NCI-H345 (cell line): Measurements from ENCODE around the gene RAI1.

Experiments
- DNase-seq: peaks from one replicate; lab custom pipeline; 2025; lab: John Stamatoyannopoulos, UW

The RAI1 gene

DNA sequence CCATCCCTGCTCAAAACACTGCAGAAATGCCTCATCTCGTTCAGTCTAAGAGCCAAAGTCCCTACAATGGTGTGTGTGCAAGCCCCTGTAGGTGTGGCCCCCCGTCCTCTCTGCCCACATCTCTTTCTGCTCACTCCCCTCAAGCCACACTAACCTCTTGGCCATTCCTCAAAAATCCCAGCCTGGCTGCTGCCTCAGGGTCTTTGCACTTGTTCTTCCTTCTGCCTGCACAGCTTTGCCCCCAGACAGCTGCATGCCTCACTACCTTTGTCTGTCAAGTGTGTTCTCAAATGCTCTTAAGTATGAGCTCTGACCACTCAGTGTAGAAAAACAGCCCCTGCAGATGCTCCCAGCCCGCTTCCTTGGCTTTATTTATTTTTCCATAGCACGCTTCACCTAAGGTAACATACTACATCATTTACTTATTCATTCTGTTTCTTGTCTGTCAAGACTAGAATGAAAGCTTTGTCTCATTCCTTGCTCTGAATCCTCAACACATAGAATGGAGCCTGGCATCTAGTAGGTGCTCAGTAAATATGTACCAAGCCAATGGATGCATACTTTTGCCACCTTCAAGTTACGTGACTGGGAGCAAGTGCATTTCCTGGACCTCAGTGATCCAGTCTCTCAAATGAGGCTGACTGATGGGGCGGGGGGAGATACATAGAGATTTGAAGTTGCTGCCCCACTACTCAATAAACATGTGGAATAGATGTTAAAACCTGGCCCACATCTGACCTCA, 38.1 kb downstream of the RAI1 start:
- DNase-seq, result no peak

DNA sequence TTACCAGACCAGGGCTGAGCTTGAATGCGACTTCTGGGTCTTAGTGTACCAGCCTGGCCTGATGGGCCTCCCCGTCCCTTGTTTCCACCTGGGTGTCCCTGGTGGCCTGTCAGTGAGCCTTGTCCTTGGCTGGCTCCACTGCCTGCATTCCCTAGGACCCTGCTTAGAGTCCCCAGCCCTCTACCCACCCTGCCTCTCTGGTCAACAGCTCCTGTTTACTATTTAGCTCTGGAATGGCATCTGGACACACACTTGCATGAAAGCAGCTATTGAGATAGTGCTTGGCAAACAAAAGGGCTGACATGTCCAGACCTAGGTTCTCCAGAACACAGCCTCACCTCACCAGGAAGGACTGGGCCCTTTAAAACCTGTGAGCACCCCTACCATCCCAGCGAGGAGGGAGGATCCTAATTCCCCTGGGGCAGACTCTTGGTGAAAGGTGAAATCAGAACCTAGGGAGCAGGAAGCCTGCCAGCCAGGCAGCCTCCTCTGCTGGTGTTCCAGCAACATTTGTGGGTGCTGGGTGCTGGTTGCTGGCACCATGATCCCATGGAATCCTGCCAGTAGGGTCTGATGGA, 38.8 kb downstream of the RAI1 start:
- no peak for DNase-seq

DNA sequence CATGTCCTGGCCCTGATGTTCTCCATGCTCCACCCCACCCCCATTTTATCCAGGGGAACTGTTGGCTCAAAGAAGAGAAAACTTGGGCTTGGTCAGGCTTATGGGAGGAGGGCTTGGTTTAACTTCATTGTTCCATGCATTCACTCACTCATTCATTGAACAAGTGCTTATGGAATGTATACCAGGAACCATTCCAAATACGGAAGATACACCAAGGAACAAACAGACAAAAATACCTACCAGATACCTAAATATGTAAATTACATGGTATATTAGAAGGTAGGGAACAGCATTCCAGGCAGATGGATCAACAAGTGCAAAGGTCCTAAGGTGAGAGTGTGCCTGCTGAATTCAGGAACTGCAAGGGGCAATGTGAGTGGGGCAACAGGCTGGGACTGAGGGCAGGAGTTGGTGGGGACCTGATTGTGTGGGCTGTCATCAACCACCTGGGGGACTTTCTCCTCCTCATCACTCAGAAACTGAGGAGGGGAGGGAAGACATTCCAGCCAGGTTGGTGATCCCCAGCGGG, 39.9 kb downstream of the RAI1 start:
- DNase-seq, result no peak

GRCh38 chr17:17722081-17722905, 41.0 kb downstream of the RAI1 start:
- DNase-seq, result no peak

- no peak for DNase-seq
These were observed 41.7 kb downstream of the RAI1 start for GRCh38 chr17:17722906-17723353.

DNA sequence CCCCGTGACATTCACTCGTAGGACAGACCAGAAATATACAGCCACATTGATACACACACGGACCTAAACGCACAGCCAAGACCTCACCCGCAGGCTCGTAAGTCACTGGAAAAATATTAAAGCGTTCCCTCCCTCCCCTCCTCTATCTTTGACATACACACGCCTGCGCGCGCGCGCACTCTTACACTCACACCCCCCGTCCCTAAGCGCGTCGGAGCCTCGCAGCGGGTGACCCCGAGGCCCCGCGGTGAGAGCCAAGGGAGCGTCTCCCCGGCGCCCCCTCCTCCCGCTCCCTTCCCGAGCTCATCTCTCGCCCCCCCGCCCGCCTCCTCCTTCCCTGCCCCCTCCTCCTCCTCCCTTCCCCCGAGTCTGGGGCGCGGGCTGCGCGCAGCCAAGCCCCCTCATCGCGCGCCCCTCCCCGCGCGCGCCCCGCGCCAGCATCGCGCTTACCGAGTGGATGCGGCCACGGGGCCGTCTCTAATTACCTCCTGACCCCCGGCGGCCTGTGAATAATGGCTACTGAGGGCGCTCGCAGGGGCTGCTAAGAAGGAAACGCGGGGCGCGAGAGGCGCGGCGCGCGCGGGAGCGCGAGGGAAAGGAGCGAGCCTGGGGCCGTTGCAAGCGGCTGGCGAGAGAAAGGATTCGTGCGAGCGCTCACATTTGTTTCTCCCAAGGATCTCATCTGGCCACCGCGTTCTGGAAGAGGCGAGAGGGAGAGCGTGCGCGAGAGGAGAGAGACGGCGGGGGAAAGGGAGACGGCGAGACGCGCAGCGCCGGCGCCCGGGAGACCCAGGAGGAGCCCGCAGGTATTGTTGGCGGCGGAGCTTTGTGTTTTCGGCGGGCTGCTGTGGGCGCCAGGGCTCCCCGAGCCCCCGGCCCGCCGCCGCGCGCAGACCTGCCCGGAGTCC, 42.4 kb downstream of the RAI1 start:
- DNase-seq, result peak; percentile 63

- DNase-seq, result peak; percentile 11
These were observed 43.2 kb downstream of the RAI1 start for GRCh38 chr17:17724307-17725010.

DNA sequence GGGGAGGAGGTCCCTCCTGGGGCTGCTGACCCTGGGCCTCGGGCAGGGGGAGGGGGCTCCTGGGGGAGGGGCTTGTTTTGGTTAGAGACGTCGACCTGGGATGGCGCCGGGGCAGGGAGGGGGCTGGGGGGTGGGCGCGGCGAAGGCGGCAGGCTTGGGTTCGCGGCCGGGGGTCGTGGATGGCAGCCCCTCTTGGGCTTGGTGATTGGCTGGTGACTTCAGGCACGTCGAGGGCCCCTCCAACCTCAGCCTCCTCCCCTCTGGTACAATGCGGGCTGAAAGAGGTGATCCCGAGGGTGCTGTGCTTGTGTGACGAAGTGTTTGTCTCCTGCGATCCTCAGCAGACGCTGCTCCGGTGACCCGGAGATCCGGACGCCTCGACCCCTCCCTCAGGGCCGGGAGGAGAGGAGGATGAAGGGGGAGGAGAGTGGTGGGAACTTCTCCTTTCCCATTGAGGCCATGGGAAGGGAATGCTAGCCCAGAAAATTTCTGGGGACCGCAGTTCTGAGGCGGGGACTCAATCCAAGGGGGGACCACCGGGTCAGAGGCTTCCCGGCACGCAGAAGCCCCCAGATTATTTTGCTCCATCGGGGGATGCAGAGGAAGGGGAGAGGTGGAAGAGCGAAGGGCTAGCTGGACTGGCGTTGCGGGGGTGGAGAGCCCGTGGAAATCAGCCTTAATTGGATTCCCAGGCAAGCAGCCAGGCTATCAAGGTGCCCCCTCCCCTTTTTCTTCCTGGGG, 43.9 kb downstream of the RAI1 start:
- DNase-seq, result no peak

GRCh38 chr17:17725752-17726457, 44.6 kb downstream of the RAI1 start:
- DNase-seq, result no peak

DNA sequence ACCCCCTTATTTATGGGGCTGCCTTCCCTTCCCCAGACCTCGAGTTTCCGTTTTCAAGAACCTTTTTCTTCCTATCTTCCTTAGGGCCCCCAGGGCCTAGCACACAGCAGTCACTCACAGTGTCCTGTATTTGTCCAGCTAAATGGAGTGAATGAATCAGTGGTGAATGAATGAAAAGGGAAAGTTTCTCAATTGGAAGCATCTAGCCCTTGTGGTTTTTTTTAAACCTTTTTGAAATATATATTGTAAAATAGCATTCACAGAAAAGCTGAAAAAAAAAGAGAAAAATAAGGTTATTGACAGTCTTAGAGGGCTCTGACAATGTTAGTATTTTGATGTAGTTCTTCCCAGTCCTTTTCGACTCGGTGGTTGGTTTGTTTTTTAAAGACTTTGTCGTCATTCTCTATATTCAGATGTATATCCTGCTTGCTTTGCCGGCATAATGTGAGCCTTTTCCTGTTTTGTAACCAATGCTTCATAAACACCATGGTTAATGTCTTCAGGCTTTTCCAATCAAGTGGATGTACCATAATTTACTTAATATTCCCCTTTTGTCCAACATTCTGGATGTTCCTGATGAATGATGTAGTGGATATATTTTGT, 45.3 kb downstream of the RAI1 start:
- no peak for DNase-seq

GRCh38 chr17:17727111-17727659, 45.9 kb downstream of the RAI1 start:
- no peak for DNase-seq

DNA sequence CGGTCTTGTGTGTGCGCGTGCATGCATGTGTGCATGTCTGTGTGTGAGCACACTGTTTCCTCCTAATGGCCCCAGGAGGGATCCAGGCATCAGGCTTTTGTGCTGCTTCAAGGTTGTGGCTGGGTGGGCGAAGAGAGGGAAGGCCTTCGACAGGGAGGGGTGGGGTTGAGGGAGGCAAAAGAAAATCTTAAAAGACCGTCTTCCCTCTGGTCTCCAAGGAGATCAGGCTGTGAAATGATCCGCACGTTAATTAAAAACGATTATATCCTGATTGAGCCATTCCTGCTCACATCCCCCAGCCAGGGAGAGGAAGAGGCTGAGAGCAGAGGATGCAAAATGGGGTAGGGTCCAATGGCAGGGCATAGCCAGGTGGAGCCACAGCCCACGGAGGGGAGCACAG, 46.9 kb downstream of the RAI1 start:
- no peak for DNase-seq

GRCh38 chr17:17728550-17729251, 47.4 kb downstream of the RAI1 start:
- no peak for DNase-seq

GRCh38 chr17:17729620-17730249, 48.5 kb downstream of the RAI1 start:
- DNase-seq, result peak; percentile 52

DNA sequence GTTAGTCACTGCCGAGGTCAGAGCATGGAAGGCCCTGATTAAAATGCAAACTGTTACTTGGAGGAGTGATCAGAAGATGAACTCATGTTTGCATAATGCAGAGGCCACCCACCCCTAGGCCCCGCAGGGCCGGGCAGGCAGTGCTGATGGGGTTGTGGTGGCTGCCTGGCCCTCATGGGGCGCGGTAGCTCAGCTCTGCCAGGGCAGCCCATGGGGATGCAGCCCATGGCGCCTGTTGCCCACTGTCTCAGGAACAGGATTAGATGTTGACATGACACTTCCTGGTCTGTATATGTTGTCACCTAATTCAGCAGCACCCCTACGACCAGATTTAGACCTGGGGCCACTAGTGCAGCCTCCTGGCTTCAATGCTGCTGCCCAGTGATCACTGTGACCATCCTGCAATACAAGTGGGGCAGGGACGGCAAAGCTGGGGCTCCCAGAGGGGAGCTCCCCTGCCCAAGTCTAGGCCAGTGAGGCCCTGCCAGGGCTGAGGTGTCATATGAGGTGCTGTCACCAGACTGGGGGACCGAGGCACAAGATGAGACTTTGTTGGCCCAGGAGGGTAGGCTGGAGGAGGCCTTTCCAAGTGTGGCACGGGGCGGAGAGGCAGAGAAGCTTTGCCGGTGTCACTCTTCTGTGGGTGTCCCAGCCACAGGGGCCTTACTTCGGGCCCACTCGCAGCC, 49.1 kb downstream of the RAI1 start:
- no peak for DNase-seq

DNA sequence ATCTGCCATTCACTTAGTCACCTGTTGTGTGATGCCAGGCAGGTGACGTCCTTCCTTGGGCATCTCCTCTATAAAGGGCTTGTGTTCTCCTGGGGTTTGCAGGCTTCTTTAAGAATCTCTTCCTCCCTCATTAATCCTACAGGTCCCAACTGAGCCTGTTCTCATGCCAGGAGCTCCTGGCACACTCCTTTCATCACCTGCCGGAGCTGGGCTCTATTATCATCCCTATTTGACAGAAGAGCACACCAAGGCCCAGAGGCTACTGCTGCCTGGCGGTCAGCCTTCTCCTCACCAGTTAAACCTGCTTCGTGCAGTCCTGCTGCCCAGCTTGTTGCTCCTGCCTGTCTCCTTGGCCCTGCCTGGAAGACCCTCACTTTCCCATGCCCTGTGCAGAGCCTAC, 51.2 kb downstream of the RAI1 start:
- no peak for DNase-seq
